ACHN (cell line): Measurements from ENCODE around the gene QSOX2.

Source experiments
- DNase-seq: peaks from one replicate; pipeline ENCODE4 v3.0.0-alpha.2; 2015
- in situ Hi-C: cut with HindIII; loops from 2 replicates; pipeline ENCODE4 v1.10.0; 2017; ENCODE audit warnings: low sequenced_read_pairs, low pct_ligation_motif_present, low pct_unique_long_range_greater_than_20kb

The QSOX2 gene

DNA sequence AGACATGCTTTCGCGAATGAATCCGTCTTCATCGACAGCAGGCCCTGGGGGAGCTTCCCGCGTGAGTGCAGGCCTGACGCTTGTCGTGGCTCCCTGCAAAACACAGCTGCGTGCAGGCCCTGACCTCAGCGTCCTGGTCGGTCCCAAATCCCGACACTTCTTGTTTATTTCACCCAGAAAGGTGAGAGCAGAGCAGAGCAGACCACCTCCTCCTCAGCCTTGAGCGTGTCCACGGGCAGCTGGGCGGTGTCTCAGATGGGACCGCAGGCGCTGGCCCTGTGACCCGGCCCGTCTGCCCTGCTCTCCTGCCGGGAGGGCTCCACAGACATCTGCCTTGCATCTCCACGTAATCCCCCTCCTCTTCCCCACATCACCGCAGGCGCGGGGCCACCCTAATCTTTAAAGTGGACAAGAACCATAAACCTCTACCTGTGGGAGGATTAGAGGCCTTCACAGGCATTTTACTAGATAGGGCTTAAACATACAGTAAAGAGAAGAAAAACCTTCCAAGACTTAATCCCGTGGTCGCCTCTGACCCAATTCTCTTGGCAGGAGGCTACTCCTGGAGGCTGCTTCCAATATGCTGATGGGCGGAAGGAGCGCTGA lies 33.2 kb downstream of the QSOX2 start:
- no peak for DNase-seq
- in situ Hi-C loops = no loop called here

DNA sequence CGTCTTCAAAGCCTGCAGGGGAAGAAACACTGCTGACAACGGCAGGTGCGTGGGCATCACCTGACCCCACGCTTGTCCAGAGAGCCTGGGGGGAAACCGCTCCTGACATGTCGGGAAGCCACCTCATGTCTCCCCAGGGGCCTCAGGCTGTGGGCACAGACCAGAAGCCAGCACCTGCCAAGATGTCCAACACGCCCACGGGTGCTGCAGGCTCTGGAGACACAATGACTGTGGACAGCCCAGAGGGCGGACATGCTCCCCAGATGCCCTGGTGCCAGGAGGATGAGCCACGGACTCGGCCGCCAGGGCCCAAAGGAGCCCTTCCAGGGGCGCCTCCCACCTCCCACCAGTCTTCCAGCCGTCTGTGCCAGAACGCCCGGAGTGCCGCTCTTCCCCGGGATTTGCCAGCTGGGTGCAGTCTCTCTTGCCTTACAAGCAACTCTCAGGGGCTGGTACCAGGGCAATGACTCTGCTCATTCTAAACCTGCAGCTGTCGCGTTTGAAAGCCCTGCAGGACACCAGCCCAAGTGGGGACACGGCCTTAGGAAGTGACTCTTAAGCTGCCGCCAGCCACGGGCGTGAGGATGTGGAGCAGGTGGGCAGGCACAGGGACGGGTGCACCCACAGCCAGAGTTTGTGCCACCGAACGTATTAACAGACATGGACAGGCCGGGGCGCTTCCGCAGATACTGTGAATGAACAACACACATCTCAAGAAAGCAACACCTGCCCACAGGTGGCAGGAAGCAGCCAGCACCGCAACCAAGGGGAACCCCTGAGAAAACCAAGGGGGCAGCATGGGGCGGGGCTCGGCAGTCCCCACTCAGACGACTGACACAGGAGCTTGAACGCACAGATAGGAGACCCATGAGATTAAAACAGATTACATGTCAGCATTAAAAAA lies 33.9 kb downstream of the QSOX2 start:
- in situ Hi-C loops = no loop called here
- DNase-seq = no peak

- DNase-seq = no peak
- in situ Hi-C loops = no loop called here
These were observed 34.6 kb downstream of the QSOX2 start for GRCh38 chr9:136211006-136211405.

DNA sequence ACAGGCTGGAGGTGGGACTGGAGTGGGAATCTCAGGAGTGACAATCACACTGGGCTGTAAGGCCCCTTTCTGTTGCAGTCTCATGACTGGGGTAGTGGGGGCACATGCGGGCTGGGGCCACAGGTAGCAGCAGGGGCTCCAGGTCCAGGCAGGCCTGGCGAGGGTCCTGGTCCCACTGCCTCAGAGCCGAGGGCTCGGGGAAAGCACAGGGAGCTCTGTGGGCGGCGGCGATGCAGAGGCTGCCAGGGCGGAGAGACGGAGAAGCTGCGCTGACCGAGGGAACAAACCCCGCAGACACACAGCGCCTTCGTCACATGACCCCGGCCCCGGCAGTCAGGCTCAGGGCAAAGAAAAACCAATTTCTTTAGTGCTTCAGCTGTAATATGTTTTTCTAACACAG lies 35.3 kb downstream of the QSOX2 start:
- no peak for DNase-seq
- in situ Hi-C loops = no loop called here

- in situ Hi-C loops = no loop called here
- DNase-seq = no peak
These were observed 35.8 kb downstream of the QSOX2 start for GRCh38 chr9:136209786-136210185.

DNA sequence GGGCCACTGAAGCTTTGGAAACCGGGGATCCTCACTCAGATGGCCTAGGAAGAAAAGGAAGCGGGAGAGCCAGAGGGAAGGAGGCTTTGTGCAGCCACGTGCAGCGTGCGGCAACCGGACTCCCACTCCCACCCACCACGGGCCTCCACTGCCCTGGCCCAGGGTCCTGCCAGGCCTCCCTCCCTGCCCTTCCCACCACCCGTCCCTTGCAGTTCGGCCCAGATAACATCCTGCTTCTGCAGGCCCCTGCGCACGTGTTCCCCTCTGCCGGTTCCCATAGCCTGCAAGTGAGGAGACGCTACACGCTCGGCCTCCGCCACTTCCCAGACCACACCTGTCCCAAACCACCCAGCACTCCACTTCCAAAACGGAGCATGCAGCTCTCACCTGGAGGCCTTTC lies 36.4 kb downstream of the QSOX2 start:
- in situ Hi-C loops = no loop called here
- DNase-seq = no peak

GRCh38 chr9:136208675-136209074 lies 36.9 kb downstream of the QSOX2 start:
- in situ Hi-C loops = no loop called here
- no peak for DNase-seq

DNA sequence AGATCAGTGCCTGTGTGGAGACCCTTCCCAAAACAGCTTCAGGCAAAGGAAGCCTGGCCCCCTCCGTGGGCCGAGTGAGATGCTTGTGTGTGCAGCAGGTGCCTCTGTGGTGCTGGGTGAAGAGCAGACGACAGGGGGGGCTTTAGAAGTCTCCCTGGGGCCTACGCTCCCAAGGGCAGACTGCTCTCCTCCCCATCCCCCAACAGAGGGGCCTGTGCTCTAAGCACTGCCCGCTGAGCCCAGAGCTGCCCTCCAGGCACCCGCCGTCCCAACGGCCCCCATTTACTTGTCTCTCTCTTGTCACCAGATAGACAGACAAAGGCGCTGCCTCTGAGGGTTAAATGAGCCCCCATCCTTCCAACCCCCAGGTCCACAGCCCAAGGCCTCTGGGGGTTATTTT lies 38.0 kb downstream of the QSOX2 start:
- in situ Hi-C loops = no loop called here
- no peak for DNase-seq

DNA sequence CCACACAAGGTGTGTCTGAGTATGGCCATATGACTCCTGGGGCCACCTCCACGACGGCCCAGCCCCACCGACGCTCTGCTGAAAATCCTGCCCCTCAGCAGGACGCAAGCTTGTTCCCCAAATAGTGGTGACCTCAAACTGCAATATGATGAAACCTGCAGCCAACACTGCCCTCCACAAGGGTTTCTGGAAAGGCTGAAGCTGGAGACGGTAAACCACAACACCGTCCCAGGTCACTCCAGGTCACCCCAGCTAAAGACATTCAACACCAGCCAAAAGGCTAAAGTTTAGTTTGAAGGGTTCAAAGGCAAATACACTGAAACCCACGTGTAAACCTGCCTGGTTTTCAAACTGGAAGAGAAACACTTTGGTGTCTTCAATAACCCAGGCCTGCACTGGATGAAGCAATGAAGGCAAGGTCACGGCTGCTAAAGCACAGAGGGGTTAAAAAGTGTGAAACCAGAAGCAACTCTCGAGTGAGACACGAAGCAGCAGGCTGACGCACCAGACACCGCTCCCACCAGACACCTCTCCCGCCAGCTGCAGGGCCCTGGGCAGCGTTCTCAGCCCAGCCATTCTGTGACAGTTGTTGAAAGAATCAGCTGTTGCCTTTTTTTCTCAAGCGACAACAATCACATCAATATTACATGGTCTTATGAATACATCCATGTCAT lies 38.9 kb downstream of the QSOX2 start:
- DNase-seq = no peak
- in situ Hi-C loops = no loop called here

DNA sequence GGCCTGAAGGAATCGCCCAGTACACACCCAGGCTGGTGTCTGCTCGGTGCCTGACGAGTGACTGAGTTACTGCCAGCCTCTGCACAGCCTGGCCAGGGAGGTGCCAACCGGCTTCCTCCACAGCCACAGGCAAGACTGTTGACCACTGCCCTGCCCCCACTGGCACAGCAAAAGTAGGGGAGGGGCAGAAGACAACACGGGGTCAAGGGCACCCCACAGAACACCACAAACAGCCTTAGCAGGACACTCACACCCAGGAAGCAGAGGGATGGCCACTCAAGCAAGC lies 40.0 kb downstream of the QSOX2 start:
- in situ Hi-C loops = no loop called here
- DNase-seq = no peak

DNA sequence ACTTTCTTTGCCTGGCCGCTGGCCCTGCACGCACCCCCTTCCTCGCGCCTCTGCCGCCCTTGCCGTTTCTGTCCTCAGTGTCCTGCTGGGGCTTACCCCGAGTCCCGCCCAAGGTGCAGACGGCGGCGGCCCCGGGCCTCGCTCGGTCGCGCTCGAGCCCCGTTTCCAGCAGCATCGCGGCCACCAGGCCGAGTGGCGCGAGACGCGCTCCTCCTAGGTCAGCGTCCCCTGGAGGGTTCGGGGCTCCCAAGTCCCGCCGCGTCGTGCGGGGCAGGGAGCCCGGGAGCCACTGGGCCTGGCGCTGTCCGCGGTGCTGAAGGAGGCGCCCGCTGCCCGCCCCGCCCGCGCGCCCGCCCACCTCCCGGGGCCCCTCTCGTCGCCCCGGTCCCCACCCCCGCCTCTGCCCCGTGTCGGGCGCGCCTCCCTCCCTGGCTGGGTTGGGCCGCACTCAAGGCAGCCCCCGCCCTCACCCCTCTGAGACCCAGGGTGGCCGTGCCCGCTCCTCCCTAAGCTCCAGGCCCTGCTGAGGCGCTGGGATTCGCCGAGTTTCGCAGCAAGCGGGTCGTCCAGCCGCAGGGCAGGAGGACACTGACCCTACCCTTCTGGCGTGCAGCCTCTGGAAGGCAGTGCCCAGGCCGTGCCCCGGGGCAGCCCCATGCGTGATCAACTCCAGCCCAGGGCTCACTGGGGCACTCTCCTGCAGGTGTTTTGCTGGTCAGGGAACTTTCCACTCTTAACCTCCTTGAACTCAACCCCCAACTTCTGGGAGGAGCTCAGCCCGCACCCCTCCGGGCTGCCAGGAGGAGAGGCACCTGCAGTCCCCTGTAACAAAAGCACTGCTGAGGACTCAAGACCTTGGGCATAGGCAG lies 40.5 kb downstream of the QSOX2 start, which contains the start of gene LHX3:
LHX3 (minus strand) TSS at position 291 of the 869 bp plus-strand sequence; CDS start at position 175, 116 bp downstream.
- in situ Hi-C loops = no loop called here
- DNase-seq = peak; percentile 35

DNA sequence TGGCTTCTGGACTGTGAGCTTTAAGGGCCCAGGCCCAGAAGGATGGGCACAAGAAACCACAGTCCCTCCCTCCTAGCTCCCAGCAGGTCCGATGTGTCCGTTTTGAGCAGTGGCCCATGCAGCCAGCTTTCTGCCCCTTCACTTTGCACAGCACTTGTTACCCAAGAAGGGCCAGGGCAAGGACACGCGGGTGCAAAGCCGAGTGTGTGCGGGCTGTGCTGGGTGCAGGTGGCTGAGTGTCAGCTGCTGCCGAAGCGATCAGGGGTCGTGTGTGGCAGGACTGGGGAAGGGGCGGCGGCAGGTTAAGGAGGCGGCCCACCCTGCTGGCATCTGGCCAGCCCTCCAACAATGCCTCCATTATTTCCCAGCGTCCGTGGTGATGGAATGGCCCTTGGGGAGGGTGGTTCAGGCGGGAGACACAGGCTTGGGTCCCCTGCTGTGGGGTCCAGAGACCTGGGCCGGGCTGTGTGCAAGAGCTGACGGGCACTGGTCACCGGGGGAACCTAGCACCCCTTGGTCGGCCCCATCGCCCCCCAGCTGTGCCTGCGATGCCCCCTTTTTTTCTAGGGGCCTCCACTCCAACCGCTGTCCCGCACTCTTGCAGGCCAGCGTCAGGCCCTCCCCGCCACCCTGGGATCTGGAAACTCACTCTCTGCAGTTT lies 41.3 kb downstream of the QSOX2 start:
- no peak for DNase-seq
- in situ Hi-C loops = no loop called here

DNA sequence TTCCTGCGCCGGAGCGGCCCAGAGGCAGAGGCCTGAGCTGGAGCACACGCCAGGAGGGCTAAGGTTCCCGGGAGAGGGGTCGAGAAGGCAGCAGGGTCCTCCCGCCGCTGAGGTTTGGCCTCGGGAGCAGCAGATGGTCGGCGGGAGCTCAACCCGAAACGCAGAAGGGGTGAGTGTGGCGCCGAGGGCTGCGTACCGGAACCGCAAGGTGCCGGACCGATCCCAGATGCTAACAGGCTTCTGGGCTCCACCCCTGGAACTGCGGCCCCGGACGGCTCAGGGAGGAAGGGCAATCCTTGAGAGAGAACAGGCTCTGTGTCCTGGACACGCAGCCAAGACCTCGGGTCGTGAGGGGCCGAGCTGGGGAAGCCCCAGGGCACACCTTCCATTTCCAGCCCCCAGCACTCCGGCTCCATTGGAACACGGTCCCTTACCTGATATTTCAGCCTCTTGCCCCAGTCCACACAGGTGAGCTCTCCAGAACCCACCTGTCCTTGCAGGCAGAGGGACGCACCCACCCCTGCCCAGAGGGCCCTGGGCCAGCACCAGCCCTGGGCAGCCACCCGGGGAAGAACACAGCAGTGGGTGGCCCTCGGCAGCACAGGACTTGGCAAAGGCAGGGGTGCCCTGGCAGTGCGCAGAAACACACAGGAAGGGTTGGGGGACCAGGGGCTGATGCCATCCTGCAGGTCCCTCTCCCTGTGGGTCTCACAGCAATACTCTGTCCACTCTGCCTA lies 42.0 kb downstream of the QSOX2 start:
- in situ Hi-C loops = no loop called here
- no peak for DNase-seq

- no peak for DNase-seq
- in situ Hi-C loops = no loop called here
These were observed 42.9 kb downstream of the QSOX2 start for GRCh38 chr9:136202454-136203407.

GRCh38 chr9:136201609-136202453 lies 43.8 kb downstream of the QSOX2 start:
- no peak for DNase-seq
- in situ Hi-C loops = no loop called here

GRCh38 chr9:136201174-136201573 lies 44.4 kb downstream of the QSOX2 start:
- no peak for DNase-seq
- in situ Hi-C loops = no loop called here
